GM19397 (cell line): Measurements from ENCODE around the gene COL18A1.
"Not testable (repeated sequence)": the region's sequence is repeated elsewhere in the genome, so short reads cannot be mapped to it uniquely, and the experiment has no call there.

Experiments
- ATAC-seq: cut with Tn5 transposase; IDR thresholded peaks from one replicate; pipeline ENCODE4 v1.9.1; 2021; ENCODE audit warnings: mild to moderate bottlenecking, moderate library complexity; ENCODE audit not compliant: unreplicated experiment

COL18A1 gene

DNA sequence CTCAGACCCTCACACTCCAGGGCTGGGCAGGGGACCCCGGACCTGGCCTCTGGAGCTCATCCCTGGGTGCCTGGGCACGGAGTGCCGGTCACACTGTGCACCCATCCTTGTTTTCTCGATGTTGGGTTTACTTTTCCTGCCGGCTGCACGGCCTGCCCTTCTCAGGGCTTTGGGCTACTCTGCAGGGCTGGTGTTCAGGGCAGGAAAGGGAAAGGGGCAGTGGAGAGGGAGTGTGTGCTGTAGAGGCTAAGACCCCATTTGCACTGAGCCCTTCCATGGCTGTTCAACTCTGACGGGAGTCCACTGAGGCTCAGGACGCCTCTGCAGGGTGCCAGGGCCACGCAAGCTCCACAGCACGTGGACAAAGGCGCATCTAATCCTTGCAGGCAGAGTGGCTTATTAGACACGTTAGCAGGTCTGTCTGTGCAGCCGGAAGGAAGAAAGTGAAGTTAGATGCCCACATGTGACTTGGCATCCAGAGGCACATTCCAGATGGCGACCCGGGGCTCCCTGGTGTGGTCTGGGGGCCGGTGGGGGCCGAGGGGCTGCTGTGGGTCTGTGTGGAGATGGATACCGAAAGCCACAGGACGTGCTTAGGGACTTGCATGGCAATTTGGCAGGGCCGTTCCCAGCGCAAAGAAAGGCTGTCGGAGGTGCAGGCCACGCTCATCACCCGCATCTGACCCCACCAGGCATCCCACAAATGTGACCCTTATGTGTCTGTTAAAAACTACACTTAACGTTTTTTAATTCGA is 33.6 kb downstream of the COL18A1 start:
- ATAC-seq = no peak

DNA sequence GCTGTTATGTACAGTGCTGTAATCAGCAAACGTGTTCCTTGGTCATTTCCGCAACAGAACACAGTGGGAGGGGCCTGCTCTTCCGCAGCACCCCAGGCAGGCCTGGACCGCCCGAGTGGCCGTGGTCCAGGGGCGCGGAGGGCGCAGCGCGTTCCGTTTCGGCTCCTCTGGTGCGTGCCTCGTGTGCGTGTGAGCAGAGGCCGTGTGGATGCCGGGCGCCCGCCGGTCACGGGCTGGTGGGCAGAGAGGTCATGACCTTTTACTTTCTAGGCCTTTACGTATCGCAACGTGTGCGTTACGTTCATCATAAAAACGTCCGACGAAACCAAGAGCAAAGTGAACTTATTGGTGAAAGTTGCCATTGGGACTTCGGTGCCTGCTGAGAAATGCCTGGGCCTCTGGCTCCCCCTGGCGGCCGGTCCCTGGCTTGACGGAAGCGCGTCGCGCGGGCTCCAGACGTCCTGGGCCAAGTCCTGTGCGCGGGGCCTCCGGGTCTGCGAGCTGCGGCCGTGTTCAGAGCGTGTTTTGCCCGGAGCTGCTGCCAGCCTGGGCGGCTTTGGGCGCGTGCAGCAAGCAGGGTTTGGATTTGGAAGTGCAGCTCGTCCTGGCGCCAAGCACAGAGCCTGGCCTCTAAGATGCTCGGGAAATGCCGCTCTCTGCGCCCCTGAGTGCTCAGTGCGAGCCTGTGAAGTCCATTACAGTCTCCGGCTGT is 34.4 kb downstream of the COL18A1 start:
- ATAC-seq = no peak

DNA sequence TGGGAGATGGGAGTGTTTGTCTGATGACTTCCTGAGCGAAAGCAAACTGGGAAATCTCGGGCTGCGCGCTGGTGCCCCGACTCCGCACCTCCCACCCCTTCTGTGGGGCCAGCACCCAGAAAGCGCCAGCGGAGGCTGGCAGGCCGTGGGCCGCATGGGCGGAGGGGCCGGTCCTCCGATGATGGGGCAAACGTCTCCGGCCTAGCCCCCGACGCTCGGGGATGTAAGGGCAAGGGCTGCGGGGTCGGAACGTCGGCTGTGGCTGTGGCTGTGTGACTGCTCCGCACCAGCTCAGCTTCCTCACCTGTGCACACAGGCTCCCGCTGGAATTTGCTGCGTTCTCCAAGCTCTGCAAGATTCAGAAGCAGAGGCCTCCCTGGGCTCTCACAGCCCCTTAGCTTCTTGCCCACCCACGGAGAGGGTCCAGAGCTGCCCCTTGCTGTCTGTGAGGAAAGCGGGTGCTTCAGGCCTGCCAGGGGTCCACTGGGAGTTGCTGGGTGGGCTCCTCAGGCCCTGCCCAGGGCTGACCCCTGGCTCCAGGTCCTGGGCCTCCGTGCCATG is 35.0 kb downstream of the COL18A1 start:
- no peak for ATAC-seq

DNA sequence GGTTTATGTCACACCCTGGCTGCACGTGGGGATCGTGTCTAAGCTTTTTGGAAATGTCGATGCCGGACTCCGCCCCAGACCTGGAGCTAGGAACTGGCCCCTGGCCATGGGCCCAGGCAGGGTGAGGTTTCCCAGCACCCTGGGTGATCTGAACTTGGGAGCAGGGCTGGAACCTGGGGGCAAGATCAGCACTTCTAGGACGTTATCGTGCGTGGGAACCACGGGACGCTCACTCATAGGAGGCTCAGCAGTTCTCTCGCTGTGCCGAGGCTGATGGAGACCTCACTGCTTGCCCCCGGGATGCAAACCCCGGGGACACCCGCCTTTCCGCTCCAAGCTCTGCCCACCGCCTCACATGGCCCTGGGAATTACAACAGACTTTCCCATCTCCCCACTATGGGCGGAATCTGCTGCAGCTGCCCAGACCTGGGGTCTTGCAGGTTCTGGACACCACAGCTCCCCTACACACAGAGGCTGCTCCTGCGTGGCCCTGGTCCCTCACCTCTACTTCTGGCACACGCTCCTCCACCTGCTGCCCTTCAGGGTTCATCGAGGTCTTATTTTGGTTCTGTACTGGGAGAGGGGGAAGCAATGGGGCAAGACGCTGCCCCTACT is 35.9 kb downstream of the COL18A1 start:
- ATAC-seq = no peak

- ATAC-seq = no peak
Observed at GRCh38 chr21:45441431-45442255, 36.7 kb downstream of the COL18A1 start.

DNA sequence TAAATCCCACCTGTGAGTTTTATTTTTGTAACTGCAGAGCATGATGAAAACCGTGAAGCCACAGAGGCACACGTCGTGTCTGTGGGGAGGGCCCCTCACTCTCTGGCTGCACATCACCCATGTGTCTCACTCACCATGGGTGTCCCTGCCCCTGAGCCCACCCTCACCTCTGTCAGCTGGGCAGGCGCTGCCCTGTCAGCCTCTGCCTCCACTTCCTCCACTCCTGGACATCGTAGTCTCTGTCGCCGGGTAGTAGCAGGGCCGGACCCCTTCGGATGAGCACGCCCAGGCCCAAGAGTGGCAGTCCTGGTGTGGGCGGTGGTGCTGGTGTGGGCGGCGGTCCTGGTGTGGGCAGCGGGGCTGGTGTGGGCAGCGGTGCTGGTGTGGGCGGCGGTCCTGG is 37.3 kb downstream of the COL18A1 start:
- no peak for ATAC-seq

DNA sequence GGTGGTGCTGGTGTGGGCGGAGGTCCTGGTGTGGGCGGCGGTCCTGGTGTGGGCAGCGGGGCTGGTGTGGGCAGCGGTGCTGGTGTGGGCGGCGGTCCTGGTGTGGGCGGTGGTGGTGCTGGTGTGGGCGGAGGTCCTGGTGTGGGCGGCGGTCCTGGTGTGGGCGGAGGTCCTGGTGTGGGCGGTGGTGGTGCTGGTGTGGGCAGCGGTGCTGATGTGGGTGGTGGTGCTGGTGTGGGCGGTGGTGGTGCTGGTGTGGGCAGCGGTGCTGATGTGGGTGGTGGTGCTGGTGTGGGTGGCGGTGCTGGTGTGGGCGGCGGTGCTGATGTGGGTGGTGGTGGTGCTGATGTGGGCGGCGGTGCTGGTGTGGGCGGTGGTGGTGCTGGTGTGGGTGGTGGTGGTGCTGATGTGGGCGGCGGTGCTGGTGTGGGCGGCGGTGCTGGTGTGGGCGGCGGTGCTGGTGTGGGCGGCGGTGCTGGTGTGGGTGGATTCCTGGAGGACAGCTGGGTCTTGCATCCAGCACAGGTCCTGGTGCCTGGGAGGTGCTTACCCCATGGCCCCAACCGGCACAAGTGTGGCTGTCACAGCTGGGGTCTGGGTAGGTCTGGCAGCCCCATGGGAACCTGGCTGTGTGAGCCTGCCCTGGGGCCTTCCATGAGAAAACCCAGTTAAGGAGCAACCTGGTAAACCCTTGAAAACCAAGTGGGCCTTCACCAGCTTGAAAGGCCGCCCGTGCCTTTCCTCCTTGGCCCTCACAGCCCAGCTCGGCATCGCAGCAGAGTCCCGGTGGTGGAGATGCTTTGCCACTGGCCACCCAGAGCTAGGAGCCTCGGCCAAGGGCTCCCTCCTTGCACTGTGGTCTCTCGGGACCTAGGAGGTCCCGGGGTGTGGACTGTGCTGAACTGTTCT is 38.0 kb downstream of the COL18A1 start:
- not testable (repeated sequence) for ATAC-seq

GRCh38 chr21:45443595-45444181 is 38.7 kb downstream of the COL18A1 start:
- ATAC-seq = no peak

DNA sequence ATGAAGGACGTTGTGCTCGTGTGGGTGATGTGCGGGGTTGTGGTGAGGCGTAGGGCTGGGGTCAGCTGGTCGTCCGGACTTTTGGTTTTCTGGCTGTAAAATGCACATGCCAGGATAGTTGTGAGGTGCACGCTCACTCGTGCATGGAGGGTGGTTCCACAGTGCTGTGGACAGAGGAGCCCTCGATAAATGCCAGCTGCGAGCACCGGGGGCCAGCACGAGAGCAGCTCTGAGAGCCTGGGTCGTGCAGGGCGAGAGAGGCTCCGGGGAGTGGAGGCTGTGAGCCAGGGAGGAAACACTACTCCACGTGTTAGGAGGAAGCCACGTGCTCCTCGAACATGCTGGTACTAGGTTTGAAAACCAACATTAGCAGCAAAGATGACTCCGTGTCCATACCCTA is 39.4 kb downstream of the COL18A1 start:
- ATAC-seq = no peak

- ATAC-seq = no peak
Observed at GRCh38 chr21:45445369-45445768, 40.4 kb downstream of the COL18A1 start.

- no peak for ATAC-seq
Observed at GRCh38 chr21:45447821-45448220, 42.9 kb downstream of the COL18A1 start.

DNA sequence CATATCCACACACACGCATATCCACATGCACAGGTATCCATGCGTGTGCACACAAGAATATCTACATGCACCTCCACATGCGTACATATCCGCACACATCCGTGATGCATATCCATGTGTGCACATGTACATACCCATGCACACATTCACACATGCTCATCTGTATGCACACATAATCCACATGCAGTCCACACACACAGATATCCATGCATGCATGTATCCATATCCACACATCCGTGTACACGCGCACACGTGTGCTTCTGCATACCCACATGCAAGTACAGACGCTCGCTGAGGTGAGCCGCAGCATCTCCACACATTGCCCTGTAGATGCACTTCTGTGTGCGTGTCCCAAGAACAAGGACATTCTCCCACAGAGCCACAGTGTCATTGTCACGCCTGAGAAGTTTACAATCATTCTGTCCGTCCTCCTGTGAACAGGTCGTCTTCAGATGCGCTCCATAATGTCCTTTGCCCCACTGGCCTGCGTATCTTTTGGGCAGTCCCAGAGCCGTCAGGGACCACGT is 43.4 kb downstream of the COL18A1 start:
- ATAC-seq = no peak

DNA sequence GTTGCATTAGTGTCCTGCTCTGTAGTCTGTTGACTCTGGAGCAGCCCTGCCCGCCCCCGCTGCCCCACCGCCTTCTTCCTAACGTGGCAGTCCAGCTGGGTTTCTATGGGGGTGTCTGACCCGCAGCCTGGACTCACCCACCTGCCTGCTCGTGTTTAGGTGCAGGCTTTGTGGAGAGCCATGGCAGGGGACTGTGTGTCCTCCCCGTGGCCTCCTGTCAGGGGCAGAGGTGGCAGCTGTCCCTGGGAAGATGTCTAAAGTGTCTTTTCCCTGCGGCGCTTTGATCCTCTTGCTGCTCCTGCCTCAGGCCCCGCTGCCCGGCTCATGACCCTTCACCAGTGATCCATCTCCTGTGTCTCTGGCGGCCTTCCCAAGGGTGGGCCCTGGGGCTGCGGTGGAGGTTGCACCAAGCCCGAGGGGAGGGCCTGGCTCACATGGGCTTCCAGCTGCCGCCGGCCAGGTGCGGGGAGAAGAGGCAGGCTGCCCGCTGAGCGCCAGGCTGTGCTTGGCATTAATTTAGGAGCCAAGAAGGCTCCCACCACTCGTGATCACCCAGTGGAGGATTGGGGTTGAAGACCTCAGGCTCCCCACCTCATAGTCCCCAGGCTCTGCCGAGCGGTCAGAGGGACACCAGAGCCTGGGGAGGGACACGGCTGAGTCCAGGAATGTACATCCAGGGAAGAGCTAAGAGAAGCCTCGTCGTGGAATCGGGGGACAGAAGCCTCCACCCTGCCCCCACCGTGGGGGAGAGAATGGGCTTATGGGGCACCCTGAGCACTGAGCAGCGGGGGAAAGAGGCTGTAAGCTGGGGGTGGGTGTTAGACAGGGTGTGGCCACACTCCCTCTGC is 44.1 kb downstream of the COL18A1 start:
- ATAC-seq = no peak

DNA sequence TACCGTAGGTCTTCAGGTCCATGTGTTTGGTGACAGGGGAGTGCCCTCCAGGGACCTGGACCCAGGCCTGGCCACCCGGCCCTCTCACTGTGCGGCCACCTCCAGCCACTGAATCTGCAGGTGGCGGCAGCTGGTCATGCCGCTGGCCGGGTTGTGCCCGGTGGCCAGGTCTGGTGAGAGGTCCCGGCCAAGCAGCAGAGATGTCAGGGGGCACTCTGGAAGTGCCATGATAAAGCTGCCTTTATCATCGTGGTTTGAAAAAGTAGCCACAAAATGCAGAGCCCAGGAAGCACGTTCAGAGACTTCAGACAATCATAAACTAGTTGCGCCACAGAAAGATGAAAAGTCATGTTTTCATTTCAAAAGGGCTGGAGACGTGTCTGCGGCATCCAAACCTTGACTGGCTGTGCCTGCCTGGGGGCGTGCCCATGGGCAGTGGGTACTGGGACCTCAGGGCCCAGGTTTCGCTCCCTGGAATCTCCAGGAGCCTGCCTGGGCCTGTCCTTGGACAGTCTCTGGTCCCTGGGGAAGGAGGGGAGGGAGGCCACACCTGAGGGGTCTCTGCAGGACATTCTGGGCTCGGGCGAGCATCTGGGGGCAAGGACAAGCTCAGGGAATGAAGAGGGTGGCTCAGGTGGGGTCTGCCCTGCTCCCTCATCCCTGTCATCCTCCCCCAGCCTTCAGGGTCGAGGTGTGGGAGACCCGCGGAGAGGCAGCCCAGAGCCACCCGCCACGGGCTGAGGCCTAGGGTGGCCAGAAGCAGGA is 44.9 kb downstream of the COL18A1 start:
- ATAC-seq = no peak

DNA sequence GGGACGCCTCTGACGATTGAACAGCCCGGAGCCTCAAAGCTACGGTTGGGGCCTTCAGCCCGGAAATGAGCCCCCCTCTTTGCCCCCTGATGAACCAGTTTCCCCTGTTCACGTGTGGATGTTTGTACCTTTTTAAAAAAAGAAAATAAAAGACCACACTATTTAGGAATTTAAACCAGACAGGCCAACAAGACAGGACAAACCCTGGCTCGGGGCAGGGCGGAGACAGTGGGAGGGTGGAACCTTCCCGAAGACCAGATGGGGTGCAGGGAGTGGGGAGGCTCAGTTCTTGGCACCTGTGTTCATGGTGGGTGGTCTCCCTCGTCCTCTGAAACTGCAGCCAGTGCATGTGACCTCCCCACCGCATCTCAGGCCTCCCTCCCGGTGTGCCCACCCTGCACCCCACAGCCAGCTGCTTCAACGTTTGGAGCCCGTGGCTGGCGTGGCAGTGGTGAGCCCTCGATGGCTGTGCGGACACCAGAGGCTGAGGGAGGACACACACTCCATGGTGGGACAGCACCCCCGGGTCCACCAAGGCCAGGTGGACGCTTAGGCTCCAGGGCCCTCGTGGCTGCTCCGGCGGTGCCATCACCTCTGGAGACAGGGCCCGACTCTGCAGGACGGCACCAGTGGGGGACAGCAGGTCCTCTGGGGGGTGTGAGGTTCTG is 45.6 kb downstream of the COL18A1 start:
- ATAC-seq = no peak

GRCh38 chr21:45451091-45451740 is 46.3 kb downstream of the COL18A1 start:
- no peak for ATAC-seq

- no peak for ATAC-seq
Observed at GRCh38 chr21:45451771-45452182, 46.8 kb downstream of the COL18A1 start.
